Liver (tissue), 3 donors: ENCODE data around the gene SLC37A4.

Experiments
- TAF1 ChIP-seq: conservative IDR thresholded peaks from 2 replicates; pipeline ENCODE4 v1.6.1; 2016; ENCODE audit warnings: antibody characterized with exemption, mild to moderate bottlenecking
- TF ChIP-seq, protein P1 (sequence below): fragments of 150-350 bp; IDR thresholded peaks from 2 replicates; pipeline ENCODE4 v1.5.1; 2017; ENCODE audit warnings: improper control_type of control experiment, low read depth, low read length; ENCODE audit not compliant: missing input control
- donor health status: healthy.
- donor health status: healthy.

DNA sequence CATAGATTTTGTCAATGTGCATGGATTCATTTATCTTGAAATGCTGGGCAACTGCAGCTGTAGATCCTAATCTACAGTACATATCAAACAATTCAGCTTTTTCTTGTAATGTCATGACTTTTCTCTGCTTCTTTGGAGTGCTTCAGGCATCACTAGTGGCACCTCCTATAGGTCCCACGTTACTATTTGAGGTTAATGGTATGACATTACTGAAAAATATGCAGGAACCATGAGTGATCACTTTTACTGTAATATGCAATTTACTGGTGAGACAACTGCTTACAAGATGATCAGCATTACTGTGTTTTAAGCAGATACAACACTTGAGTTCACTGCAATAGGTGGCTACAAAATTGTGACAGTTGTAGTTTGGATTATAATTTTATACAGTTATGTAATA lies 29.8 kb downstream of the SLC37A4 start:
- TF ChIP-seq, protein P1, sequence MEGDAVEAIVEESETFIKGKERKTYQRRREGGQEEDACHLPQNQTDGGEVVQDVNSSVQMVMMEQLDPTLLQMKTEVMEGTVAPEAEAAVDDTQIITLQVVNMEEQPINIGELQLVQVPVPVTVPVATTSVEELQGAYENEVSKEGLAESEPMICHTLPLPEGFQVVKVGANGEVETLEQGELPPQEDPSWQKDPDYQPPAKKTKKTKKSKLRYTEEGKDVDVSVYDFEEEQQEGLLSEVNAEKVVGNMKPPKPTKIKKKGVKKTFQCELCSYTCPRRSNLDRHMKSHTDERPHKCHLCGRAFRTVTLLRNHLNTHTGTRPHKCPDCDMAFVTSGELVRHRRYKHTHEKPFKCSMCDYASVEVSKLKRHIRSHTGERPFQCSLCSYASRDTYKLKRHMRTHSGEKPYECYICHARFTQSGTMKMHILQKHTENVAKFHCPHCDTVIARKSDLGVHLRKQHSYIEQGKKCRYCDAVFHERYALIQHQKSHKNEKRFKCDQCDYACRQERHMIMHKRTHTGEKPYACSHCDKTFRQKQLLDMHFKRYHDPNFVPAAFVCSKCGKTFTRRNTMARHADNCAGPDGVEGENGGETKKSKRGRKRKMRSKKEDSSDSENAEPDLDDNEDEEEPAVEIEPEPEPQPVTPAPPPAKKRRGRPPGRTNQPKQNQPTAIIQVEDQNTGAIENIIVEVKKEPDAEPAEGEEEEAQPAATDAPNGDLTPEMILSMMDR = no peak
- no peak for TF ChIP-seq TAF1
